Lower lobe of right lung (tissue), 2 donors: ENCODE data around the gene AP3B2. TPM values are rescaled to one million over a fixed set of nuclear protein-coding genes. Genes with fewer than 3 reads are reported as not detected.
A peak's percentile ranks its signal among the peaks of the same experiment; 100 is the strongest.

Experiments
- ATAC-seq, 2 donors: fragments of 200-7000 bp; cut with Tn5 transposase; one replicate each; pipeline ENCODE4 v1.9.1; 2020 to 2022; ENCODE audit warnings: mild to moderate bottlenecking in 2 of 2, moderate library complexity in 2 of 2
- DNase-seq: peaks from one replicate; pipeline ENCODE4 v3.0.0-alpha.2; 2020
- H3K27ac ChIP-seq: fragments of 200-600 bp; one replicate; pipeline ENCODE4 v1.8.0; 2022
- H3K27me3 ChIP-seq: fragments of 200-600 bp; one replicate; pipeline ENCODE4 v1.8.0; 2022; ENCODE audit warnings: low read depth
- H3K36me3 ChIP-seq: fragments of 200-600 bp; one replicate; pipeline ENCODE4 v1.8.0; 2022; ENCODE audit warnings: mild to moderate bottlenecking
- H3K4me1 ChIP-seq: fragments of 200-600 bp; one replicate; pipeline ENCODE4 v1.8.0; 2022
- H3K4me3 ChIP-seq: fragments of 200-600 bp; one replicate; pipeline ENCODE4 v1.8.0; 2022; ENCODE audit warnings: mild to moderate bottlenecking
- H3K9me3 ChIP-seq: fragments of 200-600 bp; one replicate; pipeline ENCODE4 v1.8.0; 2022
- intact Hi-C: fragments of 100-400 bp; cut with DNase I; formaldehyde crosslinking; loops from one replicate; pipeline ENCODE4 v1.11.0; 2022
- total RNA-seq: library from RNA; stranded (reverse); fragmentation: NEBNext Ultra II Directional; extraction: Animal tissue kit (Norgen Biotek cat#: 25700); gene quantifications from one replicate; pipeline ENCODE4 v1.2.1, GENCODE V29; 2021
- TF ChIP-seq, protein P1 (sequence below): fragments of 200-600 bp; IDR thresholded peaks from one replicate; pipeline ENCODE4 v1.8.0; 2022; ENCODE audit warnings: antibody characterized with exemption, mild to moderate bottlenecking
- donor health status: DM: no; HTN: yes; CAD: no; lungs with severe emphysema.

AP3B2 gene
- total RNA-seq, 1 donor from 2014 or later = 3.0 TPM

DNA sequence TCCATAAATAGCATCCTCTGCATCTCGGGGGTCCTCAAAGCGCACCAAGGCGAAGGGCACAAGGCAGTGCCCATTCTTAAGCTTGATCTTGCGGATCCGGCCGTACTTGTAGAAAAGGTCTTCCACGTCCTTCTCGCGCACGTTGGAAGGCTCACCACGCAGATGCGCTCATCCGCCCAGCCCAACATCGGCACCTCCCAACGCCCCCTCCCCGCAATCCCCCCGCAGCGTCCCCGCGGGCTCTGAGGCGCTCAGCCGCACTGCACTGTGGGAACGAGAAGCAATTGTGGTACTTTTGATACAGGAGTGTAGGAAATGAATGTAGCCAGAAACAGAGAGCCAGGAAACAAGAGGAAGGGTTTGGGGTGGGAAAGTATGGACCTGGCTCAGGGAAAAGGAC, 17.5 kb downstream of the AP3B2 start:
- Histone ChIP-seq H3K4me3 (no peak overlapping the region), H3K27ac (no peak overlapping the region), H3K36me3 (no peaks in the 10 kb centered on the region), H3K9me3 (no peaks in the 10 kb centered on the region), H3K4me1 (no peaks in the 10 kb centered on the region), H3K27me3 (no peaks in the 10 kb centered on the region)
- ATAC-seq = no peak
- intact Hi-C loops = no loop called here
- no peak for DNase-seq
- TF ChIP-seq, protein P1, sequence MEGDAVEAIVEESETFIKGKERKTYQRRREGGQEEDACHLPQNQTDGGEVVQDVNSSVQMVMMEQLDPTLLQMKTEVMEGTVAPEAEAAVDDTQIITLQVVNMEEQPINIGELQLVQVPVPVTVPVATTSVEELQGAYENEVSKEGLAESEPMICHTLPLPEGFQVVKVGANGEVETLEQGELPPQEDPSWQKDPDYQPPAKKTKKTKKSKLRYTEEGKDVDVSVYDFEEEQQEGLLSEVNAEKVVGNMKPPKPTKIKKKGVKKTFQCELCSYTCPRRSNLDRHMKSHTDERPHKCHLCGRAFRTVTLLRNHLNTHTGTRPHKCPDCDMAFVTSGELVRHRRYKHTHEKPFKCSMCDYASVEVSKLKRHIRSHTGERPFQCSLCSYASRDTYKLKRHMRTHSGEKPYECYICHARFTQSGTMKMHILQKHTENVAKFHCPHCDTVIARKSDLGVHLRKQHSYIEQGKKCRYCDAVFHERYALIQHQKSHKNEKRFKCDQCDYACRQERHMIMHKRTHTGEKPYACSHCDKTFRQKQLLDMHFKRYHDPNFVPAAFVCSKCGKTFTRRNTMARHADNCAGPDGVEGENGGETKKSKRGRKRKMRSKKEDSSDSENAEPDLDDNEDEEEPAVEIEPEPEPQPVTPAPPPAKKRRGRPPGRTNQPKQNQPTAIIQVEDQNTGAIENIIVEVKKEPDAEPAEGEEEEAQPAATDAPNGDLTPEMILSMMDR = no peak

- no peaks in the 10 kb centered on the region for H3K27me3 ChIP-seq
- no peak for DNase-seq
- intact Hi-C loops = no loop called here
Measured at GRCh38 chr15:82689147-82689546, 20.5 kb downstream of the AP3B2 start.

DNA sequence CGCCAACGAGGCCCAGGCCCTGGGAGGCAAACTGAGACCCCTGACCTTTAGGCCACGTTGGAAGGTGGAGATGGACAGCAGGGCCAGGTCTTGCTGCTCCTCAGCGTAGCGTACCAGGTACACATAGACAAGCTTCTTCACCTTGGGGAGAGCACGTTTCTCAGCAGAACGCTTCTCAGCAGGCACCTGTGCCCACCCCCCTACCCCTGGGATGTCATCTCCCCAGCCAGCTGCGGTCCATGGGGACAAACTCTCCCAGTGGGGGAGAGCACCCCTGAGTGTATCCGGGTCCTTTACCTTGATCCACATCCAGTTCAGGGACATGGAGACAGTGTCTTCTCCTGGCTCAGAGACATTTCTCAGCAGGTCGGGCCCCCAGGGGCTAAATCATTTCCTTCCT, 21.0 kb downstream of the AP3B2 start:
- intact Hi-C loops = no loop called here
- DNase-seq = no peak
- no peak for ATAC-seq
- H3K4me3 ChIP-seq = no peak overlapping the region
- TF ChIP-seq, protein P1 = no peak
- no peaks in the 10 kb centered on the region for H3K4me1 ChIP-seq
- no peak overlapping the region for H3K27ac ChIP-seq
- H3K36me3 ChIP-seq = no peaks in the 10 kb centered on the region
- H3K9me3 ChIP-seq = no peaks in the 10 kb centered on the region
- H3K27me3 ChIP-seq = no peaks in the 10 kb centered on the region

More at GRCh38 chr15:82689147-82689546, 20.5 kb downstream of the AP3B2 start:
- H3K4me1 ChIP-seq = no peaks in the 10 kb centered on the region
- no peak for ATAC-seq
- H3K36me3 ChIP-seq = no peaks in the 10 kb centered on the region
- H3K4me3 ChIP-seq = no peak overlapping the region
- no peaks in the 10 kb centered on the region for H3K9me3 ChIP-seq
- TF ChIP-seq, protein P1 = no peak
- H3K27ac ChIP-seq = no peak overlapping the region

DNA sequence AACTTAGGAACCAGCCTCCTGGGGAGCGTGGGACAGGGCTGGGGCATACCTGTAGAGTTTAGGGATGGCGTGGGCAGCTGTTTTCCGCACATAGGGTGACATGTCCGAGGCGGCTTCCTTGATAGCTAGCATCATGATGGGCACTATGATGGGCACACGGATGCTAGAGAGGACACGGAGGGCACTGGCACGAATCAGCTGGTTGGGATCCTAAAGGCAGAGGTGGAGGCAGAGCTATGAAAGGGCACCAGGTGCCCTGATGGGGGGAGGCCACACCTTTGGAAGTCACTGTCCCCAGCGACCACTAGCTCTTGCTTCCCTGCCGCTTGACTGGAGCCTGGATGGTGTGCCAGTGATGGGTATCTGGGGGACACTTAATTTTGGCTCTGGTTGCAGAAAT, 28.3 kb downstream of the AP3B2 start:
- Histone ChIP-seq H3K4me3 (no peak overlapping the region), H3K27ac (no peak overlapping the region), H3K36me3 (no peaks in the 10 kb centered on the region), H3K9me3 (no peaks in the 10 kb centered on the region), H3K27me3 (peaks cover 27% of the 10 kb centered on the region), H3K4me1 (peaks cover 10% of the 10 kb centered on the region)
- no peak for ATAC-seq
- TF ChIP-seq, protein P1 = no peak
- intact Hi-C loops = no loop called here
- no peak for DNase-seq

- Histone ChIP-seq H3K4me1 (peaks cover 10% of the 10 kb centered on the region), H3K27me3 (peaks cover 27% of the 10 kb centered on the region), H3K36me3 (no peaks in the 10 kb centered on the region), H3K27ac (peak overlapping the region; percentile 76), H3K4me3 (peak overlapping the region; percentile 59), H3K9me3 (no peaks in the 10 kb centered on the region)
- peak; percentile 84 for DNase-seq
- ATAC-seq = peak; percentile 96 to 97
- TF ChIP-seq, protein P1 = peak; percentile 13
- intact Hi-C loops = no loop called here
Measured at GRCh38 chr15:82680200-82681102, 29.2 kb downstream of the AP3B2 start.
